GM19238 (cell line): ENCODE measurements around the gene SLC12A2.

Source experiments
- DNase-seq: peaks from one replicate; pipeline ENCODE4 v3.0.0; 2011; ENCODE audit warnings: low spot score; ENCODE audit not compliant: insufficient read length

SLC12A2 gene

DNA sequence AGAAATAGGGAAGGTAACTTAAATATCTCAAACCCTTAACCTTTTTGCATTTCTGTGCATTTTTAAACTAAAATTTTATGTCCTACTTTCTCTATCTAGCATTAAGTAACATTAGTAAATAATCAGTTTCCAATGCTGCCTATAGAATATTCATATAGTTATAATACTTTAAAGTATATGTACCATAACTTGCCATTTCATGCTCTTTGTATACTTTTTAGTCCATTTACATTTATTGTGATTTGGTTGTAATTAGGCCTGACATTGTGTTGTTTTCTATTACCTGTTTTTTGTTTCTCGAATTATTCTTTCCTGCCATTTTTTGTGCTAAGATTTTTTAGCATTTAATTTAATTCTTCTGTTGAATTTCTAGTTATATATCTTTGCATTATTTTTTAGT lies 13.7 kb downstream of the SLC12A2 start:
- no peak for DNase-seq

DNA sequence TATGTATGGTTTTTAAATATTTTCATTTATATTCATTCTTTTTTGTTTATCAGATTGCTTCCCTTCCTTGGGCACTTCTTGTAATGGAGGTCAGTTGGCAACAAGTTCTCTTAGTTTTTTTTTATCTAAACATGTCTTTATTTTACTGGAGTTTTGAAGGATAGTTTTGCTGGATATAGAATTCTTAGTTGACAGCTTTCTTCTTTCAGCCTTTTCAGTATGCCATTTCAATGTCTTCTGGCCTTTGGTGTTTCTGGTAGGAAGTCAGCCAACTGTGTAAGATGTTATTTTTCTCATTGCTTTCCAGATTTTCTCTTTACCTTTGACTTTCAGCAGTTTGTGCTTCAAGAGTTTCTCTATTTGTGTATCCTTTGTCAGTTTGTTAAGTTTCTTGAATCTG lies 14.2 kb downstream of the SLC12A2 start:
- DNase-seq = no peak

DNA sequence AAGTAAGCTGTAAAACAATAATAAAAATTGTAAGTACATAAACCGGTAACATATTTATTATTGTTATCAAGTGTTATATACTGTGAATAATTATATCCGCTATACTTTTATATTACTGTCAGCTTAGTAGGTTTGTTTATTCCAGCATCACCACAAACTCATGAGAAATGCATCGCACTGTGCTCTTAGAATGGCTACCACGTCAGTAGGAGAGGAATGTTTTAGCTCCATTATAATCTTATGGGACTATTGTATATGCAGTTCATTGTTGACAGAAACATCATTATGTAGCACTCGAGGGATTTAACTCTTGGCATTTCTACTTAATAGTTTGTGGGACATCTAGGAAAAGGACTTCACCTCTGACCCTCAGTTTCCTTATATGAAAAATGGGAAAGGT lies 16.4 kb downstream of the SLC12A2 start:
- no peak for DNase-seq

DNA sequence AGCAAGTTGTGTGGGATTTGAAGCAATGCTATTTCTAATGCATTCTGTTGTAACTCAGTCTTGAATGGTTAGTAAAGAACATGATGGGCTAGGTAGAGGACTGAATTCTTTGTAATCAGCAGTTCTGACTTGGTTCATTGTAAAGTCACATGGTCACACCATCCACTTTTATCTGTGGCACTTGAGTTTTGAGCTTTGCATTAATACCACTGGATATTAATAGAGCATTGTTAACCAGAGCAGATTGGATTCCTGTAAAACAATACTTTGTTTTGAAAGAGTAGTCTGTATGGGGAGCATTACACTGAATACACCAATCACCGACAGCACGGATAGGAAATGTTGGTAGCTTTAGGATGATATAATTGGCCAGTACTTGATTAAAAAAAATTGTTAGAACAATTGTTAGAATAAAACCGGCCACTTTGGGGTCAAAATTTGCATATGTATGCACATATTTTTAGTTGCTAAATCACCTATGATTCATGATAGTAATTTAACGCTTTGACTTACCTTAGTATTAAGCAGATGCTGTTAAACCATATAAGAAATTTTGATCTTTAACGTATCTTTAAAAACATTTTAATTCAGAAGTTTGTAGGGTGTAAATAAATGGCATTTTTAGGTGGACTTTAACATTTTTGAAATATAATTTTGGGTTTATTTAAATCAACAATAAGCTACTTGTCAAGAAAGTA lies 17.4 kb downstream of the SLC12A2 start:
- no peak for DNase-seq

DNA sequence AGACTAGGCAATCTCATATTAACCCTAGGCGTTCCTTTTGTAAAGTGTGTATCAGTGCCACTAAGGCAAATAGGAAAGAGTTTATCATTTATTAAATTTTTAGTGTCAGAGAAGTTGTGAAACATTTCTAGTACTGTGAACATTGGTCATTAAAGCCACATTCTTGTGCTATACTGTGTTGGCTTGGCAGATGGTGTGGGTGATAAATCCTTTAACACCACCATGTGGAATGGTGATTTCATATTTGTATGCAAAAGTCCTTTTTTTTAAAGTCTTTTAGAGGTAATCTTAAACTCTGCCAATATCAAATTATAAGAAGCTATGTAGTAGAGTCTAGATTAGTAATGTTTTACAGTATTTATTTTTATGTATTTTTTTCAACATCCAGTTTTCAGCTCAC lies 18.1 kb downstream of the SLC12A2 start:
- DNase-seq = no peak

DNA sequence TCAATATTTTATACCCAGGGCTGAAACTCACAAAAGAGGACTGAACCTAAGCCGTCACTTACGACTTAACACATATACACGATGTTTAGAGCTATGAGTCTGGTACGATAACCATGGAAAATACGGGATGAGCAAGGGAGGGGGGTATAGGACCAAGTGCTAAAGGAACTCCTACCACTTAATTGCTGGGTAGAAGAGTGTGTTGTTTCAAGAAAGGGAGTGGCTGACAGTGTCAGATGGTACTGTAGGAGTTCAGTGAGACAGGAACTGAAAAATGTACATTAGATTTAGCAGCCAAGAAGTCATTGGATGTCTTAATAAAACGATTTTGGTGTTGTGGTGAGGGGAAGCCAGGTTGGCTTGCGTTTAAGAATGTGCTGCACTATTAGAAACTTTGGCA lies 21.6 kb downstream of the SLC12A2 start:
- DNase-seq = no peak

DNA sequence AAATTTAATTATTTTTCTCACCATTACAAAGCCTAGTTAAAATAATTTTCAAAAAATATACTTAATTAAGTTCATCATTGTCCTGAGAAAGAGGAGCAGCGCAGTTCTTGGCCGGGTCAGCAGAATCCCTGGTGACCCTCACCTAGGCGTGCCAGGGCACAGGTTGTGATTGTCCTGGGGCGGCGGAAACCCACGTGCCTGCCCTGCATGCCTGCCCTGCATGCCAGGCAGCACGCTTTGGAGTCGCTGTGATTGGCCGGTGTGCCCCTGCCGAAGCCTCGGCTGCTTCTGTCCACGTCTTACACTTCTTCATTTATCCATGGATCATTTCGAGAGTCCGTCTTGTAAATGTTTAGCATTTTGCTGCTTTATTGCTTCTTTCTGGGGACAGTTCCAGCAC lies 25.6 kb downstream of the SLC12A2 start:
- DNase-seq = no peak

DNA sequence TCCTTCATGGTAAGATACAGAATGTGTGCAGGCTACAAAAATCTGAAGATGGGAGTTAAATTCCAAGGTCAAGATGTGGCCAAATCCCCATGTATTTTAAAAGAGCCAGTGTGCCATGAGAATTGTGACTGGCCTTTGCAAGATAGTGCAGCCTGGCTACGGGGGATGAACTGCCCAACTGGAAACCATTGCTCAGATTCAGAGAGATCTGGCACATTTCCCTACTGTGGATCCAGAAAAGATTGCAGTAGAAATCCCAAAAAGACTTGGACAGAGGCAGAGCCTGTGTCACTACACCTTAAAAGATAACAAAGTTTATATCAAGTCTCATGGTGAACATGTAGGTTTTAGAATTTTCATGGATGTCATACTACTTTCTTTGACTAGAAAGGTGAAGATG lies 26.2 kb downstream of the SLC12A2 start:
- DNase-seq = no peak

DNA sequence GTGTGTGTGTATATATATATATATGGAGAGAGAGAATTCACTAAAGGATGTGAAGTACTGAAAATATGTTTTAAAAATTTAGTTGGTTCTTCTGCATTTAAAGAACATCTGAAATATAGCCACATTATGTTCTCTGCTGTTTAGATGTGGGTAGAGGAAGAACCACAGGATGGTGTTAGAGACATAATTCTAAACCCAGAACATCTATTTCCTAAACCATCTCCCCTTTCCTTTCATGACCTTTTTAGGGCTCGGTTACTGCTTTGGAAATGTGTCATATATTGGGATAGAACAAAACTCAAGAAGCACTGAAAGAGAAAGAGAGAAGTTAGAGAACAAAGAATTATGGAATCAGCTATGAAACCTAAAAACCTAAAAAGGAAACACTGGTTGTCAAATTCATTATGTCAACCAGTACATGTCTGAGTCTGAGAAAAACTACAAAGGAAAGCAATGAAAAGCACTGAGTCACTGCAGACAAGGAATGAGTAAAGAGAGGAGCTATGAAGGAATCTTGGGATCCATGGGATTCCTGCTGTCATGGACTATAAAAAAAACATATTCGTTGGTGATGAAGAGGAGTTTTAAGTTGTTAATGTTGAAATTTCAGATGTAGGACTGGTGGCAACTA lies 28.4 kb downstream of the SLC12A2 start:
- no peak for DNase-seq

DNA sequence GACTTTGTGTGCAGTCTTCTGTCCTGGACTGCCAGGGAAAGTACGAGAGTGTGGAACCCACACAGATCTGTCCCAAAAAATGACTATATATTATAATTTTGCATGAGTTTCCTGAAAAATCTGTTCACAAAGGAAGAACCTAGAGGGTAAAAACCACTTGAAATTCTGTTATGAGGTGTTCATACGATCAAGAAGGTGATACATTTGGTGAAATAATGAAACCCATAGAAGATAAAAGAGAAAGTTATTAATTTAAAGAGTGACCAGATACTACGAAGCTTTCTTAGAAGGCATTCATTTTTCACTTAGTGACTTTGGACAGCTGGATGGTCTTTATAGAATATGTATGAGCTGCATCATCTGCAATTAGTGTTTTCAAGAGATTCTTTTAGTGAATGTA lies 32.9 kb downstream of the SLC12A2 start:
- DNase-seq = no peak

DNA sequence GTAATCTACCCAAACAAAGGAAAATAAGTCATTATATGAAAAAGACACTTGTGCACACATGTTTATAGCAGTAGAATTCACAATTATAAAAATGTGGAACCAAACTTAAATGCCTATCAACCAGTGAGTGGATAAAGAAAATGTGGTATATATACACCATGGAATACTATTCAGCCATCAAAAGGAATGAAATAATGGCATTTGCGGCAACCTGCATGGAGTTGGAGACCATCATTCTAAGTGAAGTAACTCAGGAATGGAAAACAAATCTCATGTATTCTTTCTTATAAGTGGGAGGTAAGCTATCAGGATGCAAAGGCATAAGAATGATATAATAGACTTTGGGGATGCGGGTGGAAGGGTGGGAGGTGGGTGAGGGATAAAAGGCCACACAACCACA lies 34.6 kb downstream of the SLC12A2 start:
- no peak for DNase-seq

DNA sequence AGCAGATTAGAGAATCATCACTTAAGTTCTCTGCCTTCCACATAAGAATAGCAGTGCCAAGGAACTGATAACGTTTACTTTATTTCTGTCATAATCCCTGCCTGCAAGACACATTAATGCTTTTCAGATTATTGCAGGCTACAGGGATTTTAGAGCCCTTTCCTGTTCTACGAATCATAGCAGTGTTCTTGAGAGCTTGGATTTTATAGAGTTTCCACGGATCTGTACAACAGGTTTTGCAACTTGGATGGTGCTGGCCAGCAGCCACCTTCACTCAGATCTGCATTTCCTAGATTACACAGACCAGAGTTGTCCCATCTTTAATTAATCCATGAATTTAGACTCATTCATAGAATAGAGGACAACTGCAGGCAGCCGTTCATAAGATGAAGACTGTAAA lies 38.1 kb downstream of the SLC12A2 start:
- no peak for DNase-seq

DNA sequence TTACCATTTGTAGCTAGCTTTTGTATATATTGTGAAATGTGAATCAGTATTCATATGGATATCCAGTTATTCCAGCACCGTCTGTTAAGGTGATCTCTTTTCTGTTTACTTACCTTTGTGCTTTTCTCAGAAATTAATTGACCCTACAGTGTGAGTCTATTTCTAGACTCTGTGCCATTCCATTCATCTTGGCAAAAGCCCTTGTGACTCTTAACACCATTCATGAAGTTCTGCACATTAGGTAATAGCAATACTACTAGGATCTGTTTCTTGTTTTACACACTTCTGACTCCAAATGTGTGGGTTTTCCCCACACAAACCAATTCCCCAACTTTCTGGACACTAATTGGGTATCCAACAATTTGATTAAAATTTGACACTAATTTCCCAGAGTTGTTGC lies 40.4 kb downstream of the SLC12A2 start:
- no peak for DNase-seq

DNA sequence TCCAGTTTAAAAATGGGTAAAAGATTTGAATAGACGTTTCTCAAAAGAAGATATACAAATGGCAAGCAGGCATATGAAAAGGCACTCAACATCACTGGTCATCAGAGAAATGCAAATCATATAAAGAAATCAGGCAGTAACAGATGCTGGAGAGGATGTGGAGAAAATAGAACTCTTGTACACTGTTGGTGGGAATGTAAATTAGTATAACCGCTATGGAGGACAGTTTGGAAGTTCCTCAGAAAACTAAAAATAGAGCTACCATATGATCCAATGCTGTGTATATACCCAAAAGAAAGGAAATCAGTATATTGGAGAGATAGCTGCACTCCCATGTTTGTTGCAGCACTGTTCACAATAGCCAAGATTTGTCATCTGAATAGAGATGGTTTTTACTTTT lies 42.7 kb downstream of the SLC12A2 start:
- DNase-seq = no peak

DNA sequence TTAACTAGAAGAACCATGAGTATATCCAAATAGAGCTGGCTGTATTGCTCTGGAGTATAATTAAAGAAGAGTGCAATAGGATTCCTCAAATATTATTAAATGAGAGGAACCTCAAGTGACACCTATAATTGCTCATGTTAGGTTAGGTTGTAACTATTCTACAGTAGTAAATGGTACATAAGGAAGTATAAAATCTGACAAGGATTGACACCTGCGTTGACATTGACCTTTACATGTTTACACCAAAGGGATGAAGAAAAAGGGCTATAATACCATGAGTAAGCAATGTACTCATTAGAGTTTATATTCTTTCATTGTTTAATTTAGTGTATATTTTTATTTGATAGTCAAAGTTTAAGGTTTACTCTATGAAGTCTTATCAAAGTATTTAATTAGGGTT lies 48.9 kb downstream of the SLC12A2 start:
- DNase-seq = no peak

DNA sequence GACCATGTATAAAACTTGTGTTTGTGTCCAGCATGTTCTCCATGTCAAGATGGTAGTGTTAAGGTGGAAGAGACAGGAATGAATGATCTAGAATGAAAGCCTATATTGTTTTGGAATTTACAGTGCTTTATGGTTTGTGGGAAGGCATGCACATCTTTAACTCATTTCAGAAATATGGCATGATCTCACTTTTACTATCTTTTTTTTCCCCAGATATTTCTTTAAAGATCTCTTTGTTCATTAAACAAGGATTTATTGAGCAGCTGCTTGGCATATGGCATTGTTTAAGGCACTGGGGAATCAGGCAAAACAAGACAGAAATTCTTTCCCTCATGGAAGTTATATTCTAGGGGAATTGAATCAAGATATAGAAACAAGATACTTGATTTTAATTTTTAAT lies 51.7 kb downstream of the SLC12A2 start:
- DNase-seq = no peak

DNA sequence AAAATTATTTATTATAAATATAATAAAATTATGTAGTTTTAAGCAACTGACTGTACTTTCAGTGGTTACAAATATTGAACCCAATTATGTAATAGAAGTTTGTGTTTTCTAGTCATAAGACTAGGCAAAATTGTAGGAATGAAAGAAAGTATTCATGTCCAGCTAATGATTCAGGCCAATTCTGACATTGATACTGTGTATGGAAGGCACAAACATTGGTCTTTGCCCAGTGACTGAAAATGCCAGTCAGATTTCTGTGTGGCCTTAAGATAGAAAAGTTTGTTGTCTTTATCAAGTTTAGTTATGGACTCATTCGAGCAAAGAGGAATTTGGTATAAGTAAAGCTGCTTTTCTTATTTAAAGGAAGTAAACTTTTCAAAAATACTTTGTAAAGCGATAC lies 60.3 kb downstream of the SLC12A2 start:
- no peak for DNase-seq

DNA sequence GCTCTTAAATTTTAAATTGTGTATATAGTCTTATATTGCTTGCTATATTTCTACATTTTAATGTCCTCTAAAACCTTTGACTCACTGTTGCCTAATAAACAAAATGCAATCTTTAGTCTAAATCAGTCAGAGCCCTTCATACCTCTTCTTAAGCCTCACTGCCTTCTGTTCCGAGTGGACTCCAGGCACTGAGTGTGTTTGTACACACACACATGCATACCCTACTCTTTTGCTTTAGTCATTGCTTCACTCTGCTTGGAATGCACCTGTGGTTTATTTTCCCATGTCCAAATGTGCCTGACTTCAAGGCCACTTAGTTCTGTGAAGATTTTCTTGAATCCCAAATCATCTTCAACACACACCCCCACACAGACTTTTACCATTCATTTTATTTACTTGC lies 60.9 kb downstream of the SLC12A2 start:
- no peak for DNase-seq

DNA sequence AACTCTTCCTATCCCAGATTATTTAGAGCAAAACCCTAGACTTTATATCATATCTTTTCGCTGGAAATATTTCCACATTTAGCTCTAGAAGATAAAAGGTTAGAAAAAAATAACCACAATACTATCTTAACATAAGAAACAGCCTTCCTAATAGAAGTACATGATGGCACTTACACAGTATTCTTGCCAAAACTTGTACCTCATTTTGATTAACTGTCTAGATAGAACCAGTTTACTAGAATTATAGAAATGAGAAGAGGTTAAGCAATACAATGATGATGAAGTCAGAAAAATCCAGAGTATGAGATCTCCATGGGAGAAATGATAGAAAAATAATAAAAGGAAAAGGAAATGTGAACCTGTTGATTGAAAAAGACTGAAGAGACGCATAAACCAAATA lies 63.1 kb downstream of the SLC12A2 start:
- DNase-seq = no peak

DNA sequence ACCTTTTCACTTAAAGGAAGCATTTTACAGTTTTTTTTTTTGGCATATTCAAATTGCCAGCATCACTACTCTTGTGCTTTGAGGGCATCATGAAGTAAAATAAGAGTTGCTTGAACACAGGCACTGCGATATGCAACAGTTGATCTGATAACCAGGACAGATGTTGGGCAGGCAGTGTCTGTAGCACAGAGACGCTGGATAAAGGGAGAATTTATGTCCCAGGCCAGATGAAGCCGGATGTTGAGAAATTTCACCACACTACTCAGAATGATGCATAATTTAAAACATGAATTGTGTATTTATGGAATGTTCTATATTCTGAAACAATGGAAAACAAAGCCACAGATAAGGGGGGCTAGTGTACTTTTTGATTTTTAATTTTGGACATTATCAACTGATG lies 71.4 kb downstream of the SLC12A2 start:
- no peak for DNase-seq

DNA sequence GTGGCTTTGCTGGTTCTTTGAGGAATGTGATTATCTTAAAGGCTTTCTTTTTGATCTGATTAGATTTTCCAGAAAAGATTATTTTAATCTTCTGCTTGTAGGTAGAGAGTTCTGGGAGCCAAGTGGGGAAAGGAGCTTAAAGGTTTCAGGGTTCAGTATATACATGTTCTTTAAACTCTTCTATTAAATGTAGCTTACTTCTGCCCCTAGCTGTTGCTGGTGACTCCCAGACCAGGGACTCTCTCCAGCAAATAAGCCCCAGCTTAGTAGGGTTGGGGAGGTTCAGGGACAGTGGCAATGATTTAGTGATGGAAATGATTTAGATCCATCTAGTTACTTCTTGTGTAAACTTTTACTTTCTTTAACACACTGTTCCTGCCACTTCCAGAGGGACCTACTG lies 72.2 kb downstream of the SLC12A2 start:
- DNase-seq = no peak

DNA sequence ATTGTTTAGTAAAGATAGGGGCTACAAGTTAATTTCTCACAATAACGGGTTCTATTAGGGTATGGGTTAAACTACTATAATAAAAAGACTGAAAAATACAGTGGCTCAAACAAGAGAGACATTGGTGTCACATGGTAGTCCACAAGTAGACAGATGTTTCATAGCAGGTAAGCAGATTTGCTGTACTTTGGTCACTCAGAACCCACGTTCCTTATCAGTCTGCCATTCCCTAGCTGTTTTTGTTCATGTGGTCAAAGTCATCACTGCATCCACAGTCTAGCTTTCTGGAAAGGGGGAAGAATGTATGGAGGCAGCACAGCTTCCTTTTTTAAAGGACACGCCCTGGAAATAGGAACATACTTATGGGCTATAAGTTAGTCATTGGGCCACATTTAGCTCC lies 73.0 kb downstream of the SLC12A2 start:
- no peak for DNase-seq

DNA sequence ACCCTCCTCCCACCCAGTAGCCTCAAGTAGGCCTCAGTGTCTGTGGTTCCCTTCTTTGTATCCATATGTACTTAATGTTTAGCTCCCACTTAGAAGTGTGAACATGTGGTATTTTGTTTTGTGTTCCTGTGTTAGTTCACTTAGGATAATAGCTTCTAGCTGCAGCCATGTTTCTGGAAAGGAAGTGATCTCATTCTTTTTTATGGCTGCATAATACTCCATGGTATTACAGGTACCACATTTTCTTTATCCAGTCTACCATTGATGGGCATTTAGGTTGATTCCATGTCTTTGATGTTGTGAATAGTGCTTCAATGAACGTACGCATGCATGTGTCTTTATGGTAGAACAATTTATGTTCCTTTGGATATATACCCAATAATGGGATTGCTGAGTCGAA lies 74.8 kb downstream of the SLC12A2 start:
- no peak for DNase-seq

DNA sequence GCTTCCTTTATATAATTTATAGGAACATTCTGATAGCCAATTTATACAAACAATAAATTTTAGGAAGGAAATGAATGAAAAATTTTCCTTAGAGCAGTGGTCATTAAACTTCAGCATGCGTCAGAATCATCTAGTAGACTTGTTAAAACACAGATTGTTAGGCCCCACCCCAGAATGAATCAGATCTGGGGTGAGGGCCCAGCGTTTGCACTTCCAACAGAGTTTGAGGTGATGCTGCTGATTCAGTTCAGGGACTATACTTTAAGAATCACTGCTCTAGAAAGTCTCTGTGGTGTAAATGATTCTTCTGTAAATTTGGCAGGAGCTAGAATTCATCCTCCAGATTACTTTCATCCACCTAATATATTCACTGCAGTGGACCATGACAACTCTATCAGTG lies 80.4 kb downstream of the SLC12A2 start:
- no peak for DNase-seq
